GM21786 (cell line): ENCODE measurements around the gene RAPGEF5.

Source experiments
- ATAC-seq: cut with Tn5 transposase; IDR thresholded peaks from one replicate; pipeline ENCODE4 v1.9.1; 2021; ENCODE audit not compliant: unreplicated experiment

The RAPGEF5 gene

GRCh38 chr7:22350466-22351328 lies 6.3 kb downstream of the RAPGEF5 start:
- ATAC-seq: peak; percentile 51

GRCh38 chr7:22348379-22348778 lies 8.6 kb downstream of the RAPGEF5 start:
- no peak for ATAC-seq

- no peak for ATAC-seq
These were observed 10.4 kb downstream of the RAPGEF5 start for GRCh38 chr7:22346383-22347107.

- ATAC-seq: no peak
These were observed 12.3 kb downstream of the RAPGEF5 start for GRCh38 chr7:22344655-22345054.

GRCh38 chr7:22343612-22344011 lies 13.3 kb downstream of the RAPGEF5 start:
- ATAC-seq: no peak

- no peak for ATAC-seq
These were observed 13.9 kb downstream of the RAPGEF5 start for GRCh38 chr7:22343071-22343470.

GRCh38 chr7:22339725-22340390 lies 17.1 kb downstream of the RAPGEF5 start:
- ATAC-seq: no peak

GRCh38 chr7:22338877-22339276 lies 18.1 kb downstream of the RAPGEF5 start:
- no peak for ATAC-seq

GRCh38 chr7:22338411-22338810 lies 18.5 kb downstream of the RAPGEF5 start:
- ATAC-seq: no peak

GRCh38 chr7:22333680-22334141 lies 23.2 kb downstream of the RAPGEF5 start:
- no peak for ATAC-seq

- no peak for ATAC-seq
These were observed 24.5 kb downstream of the RAPGEF5 start for GRCh38 chr7:22332461-22332870.

GRCh38 chr7:22331704-22332103 lies 25.2 kb downstream of the RAPGEF5 start:
- no peak for ATAC-seq

- no peak for ATAC-seq
These were observed 26.1 kb downstream of the RAPGEF5 start for GRCh38 chr7:22330903-22331302.

- no peak for ATAC-seq
These were observed 27.0 kb downstream of the RAPGEF5 start for GRCh38 chr7:22329816-22330524.

- no peak for ATAC-seq
These were observed 30.8 kb downstream of the RAPGEF5 start for GRCh38 chr7:22326181-22326580.

- no peak for ATAC-seq
These were observed 31.3 kb downstream of the RAPGEF5 start for GRCh38 chr7:22325671-22326070.

GRCh38 chr7:22323714-22324113 lies 33.2 kb downstream of the RAPGEF5 start:
- ATAC-seq: no peak

GRCh38 chr7:22320416-22320815 lies 36.5 kb downstream of the RAPGEF5 start:
- ATAC-seq: no peak

- ATAC-seq: no peak
These were observed 37.2 kb downstream of the RAPGEF5 start for GRCh38 chr7:22319424-22320403.

- no peak for ATAC-seq
These were observed 38.6 kb downstream of the RAPGEF5 start for GRCh38 chr7:22318376-22318775.
